ENCODE data around the gene ZNF740.

ZNF740 gene

GRCh38 chr12:53227341-53227740 is 46.8 kb downstream of the ZNF740 start:
- DNase-seq (ENCODE audit: low read depth) = no peak

- DNase-seq (ENCODE audit: low read depth) = no peak
Observed at GRCh38 chr12:53227836-53228235, 47.3 kb downstream of the ZNF740 start.

- no peak for DNase-seq (ENCODE audit: low read depth)
Observed at GRCh38 chr12:53229454-53229853, 48.9 kb downstream of the ZNF740 start.

- no peak for DNase-seq (ENCODE audit: low read depth)
Observed at GRCh38 chr12:53230108-53230845, 49.8 kb downstream of the ZNF740 start.

GRCh38 chr12:53231671-53231920 is 51.1 kb downstream of the ZNF740 start:
- DNase-seq (ENCODE audit: low read depth) = no peak

GRCh38 chr12:53231921-53232645 is 51.6 kb downstream of the ZNF740 start, which contains the start of gene RARG:
TSS of gene RARG (minus strand) at chr12:53232209. CDS start at chr12:53227545, 4,664 bp downstream.
- DNase-seq (ENCODE audit: low read depth) = peak; percentile 68

GRCh38 chr12:53232646-53233461 is 52.3 kb downstream of the ZNF740 start:
- DNase-seq (ENCODE audit: low read depth) = no peak

- no peak for DNase-seq (ENCODE audit: low read depth)
Observed at GRCh38 chr12:53233671-53234121, 53.2 kb downstream of the ZNF740 start.

- DNase-seq (ENCODE audit: low read depth) = no peak
Observed at GRCh38 chr12:53234271-53234914, 53.9 kb downstream of the ZNF740 start.

GRCh38 chr12:53235164-53235563 is 54.6 kb downstream of the ZNF740 start:
- DNase-seq (ENCODE audit: low read depth) = no peak

- no peak for DNase-seq (ENCODE audit: low read depth)
Observed at GRCh38 chr12:53235742-53236442, 55.4 kb downstream of the ZNF740 start.

GRCh38 chr12:53236443-53237111 is 56.1 kb downstream of the ZNF740 start:
- DNase-seq (ENCODE audit: low read depth) = peak; percentile 60

- DNase-seq (ENCODE audit: low read depth) = no peak
Observed at GRCh38 chr12:53239643-53240258, 59.2 kb downstream of the ZNF740 start.

GRCh38 chr12:53241623-53242412 is 61.3 kb downstream of the ZNF740 start:
- no peak for DNase-seq (ENCODE audit: low read depth)

GRCh38 chr12:53244337-53244736 is 63.8 kb downstream of the ZNF740 start:
- no peak for DNase-seq (ENCODE audit: low read depth)
